H1 (cell line): ENCODE measurements around the gene ANKDD1A. TPM values are rescaled to one million over a fixed set of nuclear protein-coding genes. Genes with fewer than 3 reads are reported as not detected.

ENCODE experiments used
- SIRT6 ChIP-seq: IDR thresholded peaks from one replicate; pipeline ENCODE4 v1.7.1; 2012; ENCODE audit warnings: low read length, inconsistent platforms
- polyA plus RNA-seq, 7 experiments: library from polyadenylated mRNA; depleted of rRNA in 3 of 7; stranded (reverse) in 5 of 7; unstranded in 2 of 7; fragments of >200 nt in 5 of 7; fragments of 200-250 nt in 2 of 7; gene quantifications; 1 replicate in 5 of 7; 2 replicates in 1 of 7; 4 replicates in 1 of 7; pipeline versions ENCODE4 v1.2.1 to v1.2.3, GENCODE V29; 2011 to 2013; ENCODE audit warnings: missing spikeins in 2 of 7, mixed read lengths in 2 of 7
- total RNA-seq: library from RNA; stranded (reverse); fragmentation: NEBNext Ultra II Directional; extraction: Animal tissue kit (Norgen Biotek cat#: 25700); gene quantifications from 2 replicates; pipeline ENCODE4 v1.2.1, GENCODE V29; 2021

The ANKDD1A gene
- total and polyA plus RNA-seq, 2 of the 8 experiments (the other 6 are each of a cell fraction or from before 2014, with no cell fraction given): 4.1 to 5.0 TPM

DNA sequence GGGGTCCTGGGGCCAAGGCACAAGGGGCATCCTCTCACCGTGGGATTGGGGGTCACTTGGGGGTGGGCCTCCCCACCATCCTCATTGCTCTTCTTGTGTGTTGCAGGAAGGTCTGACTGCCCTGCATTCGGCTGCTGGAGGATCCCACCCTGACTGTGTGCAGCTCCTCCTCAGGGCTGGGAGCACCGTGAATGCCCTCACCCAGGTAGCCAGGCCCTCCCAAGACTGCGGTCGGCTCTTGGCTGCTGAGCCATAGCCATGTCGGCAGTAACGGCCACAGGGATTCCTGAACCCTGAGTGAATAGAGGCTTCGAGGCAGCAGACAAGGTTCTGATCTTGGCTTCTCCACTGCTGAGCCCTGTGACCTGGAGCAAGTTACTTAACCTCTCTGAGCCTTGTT is 19.7 kb downstream of the ANKDD1A start (continued):
- no peak for TF ChIP-seq SIRT6
